Spinal cord (tissue), 4 donors: ENCODE measurements around the gene TRIM54. TPM values are rescaled to one million over a fixed set of nuclear protein-coding genes. Genes with fewer than 3 reads are reported as not detected.

Source experiments
- polyA plus RNA-seq, 2 donors: library from polyadenylated mRNA; unstranded; fragments of 120-200 nt; gene quantifications; one replicate each; pipeline ENCODE4 v1.2.1, GENCODE V29; 2013; ENCODE audit not compliant: insufficient read length in 2 of 2
- total RNA-seq, 2 donors: library from RNA; depleted of rRNA in 1 of 2; stranded (reverse); fragments of 120-200 nt in 1 of 2; fragments of >200 nt in 1 of 2; gene quantifications; one replicate each; pipeline versions ENCODE4 v1.2.3 to v1.2.4, GENCODE V29; 2013 to 2014

The TRIM54 gene
- total and polyA plus RNA-seq, 4 donors = 0.17 to 1.6 (median 0.77) TPM

Other genes starting within 250 kb of the TRIM54 start
- gene TMEM214, start 249.5 kb upstream of the TRIM54 start, total RNA-seq = 10 to 100 TPM; 18.2 to 36.2 TPM
- 10 to 100 TPM; 44.0 to 60.3 TPM for gene TMEM214, start 249.5 kb upstream of the TRIM54 start, polyA plus RNA-seq
- gene AGBL5, start 230.8 kb upstream of the TRIM54 start, total RNA-seq = 10 to 100 TPM; 14.3 to 32.0 TPM
- gene AGBL5, start 230.8 kb upstream of the TRIM54 start, polyA plus RNA-seq = 10 to 100 TPM; 49.2 to 51.7 TPM
- 100 to 1,000 TPM; 191 to 454 TPM for gene OST4, start 210.8 kb upstream of the TRIM54 start, total RNA-seq
- gene OST4, start 210.8 kb upstream of the TRIM54 start, polyA plus RNA-seq = 100 to 1,000 TPM; 208 to 225 TPM
- 10 to 100 TPM; 20.9 to 46.2 TPM for gene EMILIN1, start 203.8 kb upstream of the TRIM54 start, total RNA-seq
- gene EMILIN1, start 203.8 kb upstream of the TRIM54 start, polyA plus RNA-seq = 10 to 100 TPM; 11.4 to 16.2 TPM
- gene KHK, start 195.7 kb upstream of the TRIM54 start, total RNA-seq = 1 to 10 TPM; 4.1 to 6.0 TPM
- 10 to 100 TPM; 16.9 to 19.1 TPM for gene KHK, start 195.7 kb upstream of the TRIM54 start, polyA plus RNA-seq
- gene CGREF1, start 163.3 kb upstream of the TRIM54 start, total RNA-seq = 10 to 100 TPM; 19.0 to 22.7 TPM
- gene CGREF1, start 163.3 kb upstream of the TRIM54 start, polyA plus RNA-seq = 10 to 100 TPM; 48.0 to 55.3 TPM
- gene ABHD1, start 158.6 kb upstream of the TRIM54 start, total RNA-seq = under 1 TPM; 0.77 to 0.79 TPM
- 1 to 10 TPM; 2.5 to 2.9 TPM for gene ABHD1, start 158.6 kb upstream of the TRIM54 start, polyA plus RNA-seq
- gene PREB, start 147.8 kb upstream of the TRIM54 start, total RNA-seq = 10 to 100 TPM; 27.1 to 48.4 TPM
- 10 to 100 TPM; 62.7 to 62.9 TPM for gene PREB, start 147.8 kb upstream of the TRIM54 start, polyA plus RNA-seq
- not detected for gene PRR30, start 143.0 kb upstream of the TRIM54 start, total RNA-seq
- not detected for gene PRR30, start 143.0 kb upstream of the TRIM54 start, polyA plus RNA-seq
- under 1 TPM in 1 of 2 donors, not detected in 1; 0.06 TPM for gene TCF23, start 133.4 kb upstream of the TRIM54 start, total RNA-seq
- under 1 TPM in 1 of 2 donors, not detected in 1; 0.14 TPM for gene TCF23, start 133.4 kb upstream of the TRIM54 start, polyA plus RNA-seq
- 100 to 1,000 TPM; 103 to 198 TPM for gene ATRAID, start 70.4 kb upstream of the TRIM54 start, total RNA-seq
- gene ATRAID, start 70.4 kb upstream of the TRIM54 start, polyA plus RNA-seq = 100 to 1,000 TPM in 1 of 2 donors, 10 to 100 TPM in 1; 93.3 to 110 TPM
- gene SLC5A6, start 70.2 kb upstream of the TRIM54 start, total RNA-seq = 10 to 100 TPM; 41.4 to 68.4 TPM
- 10 to 100 TPM; 50.1 to 68.6 TPM for gene SLC5A6, start 70.2 kb upstream of the TRIM54 start, polyA plus RNA-seq
- 10 to 100 TPM; 26.5 to 30.3 TPM for gene CAD, start 65.1 kb upstream of the TRIM54 start, total RNA-seq
- gene CAD, start 65.1 kb upstream of the TRIM54 start, polyA plus RNA-seq = 10 to 100 TPM; 38.7 to 49.2 TPM
- 1 to 10 TPM; 2.9 to 5.5 TPM for gene SLC30A3, start 19.4 kb upstream of the TRIM54 start, total RNA-seq
- 10 to 100 TPM; 18.6 to 30.2 TPM for gene SLC30A3, start 19.4 kb upstream of the TRIM54 start, polyA plus RNA-seq
- under 1 TPM; 0.22 to 0.50 TPM for gene DNAJC5G, start 7.0 kb upstream of the TRIM54 start, total RNA-seq
- gene DNAJC5G, start 7.0 kb upstream of the TRIM54 start, polyA plus RNA-seq = 1 to 10 TPM in 1 of 2 donors, under 1 TPM in 1; 0.48 to 1.7 TPM
- gene UCN, start 26.0 kb downstream of the TRIM54 start, total RNA-seq = 1 to 10 TPM in 1 of 2 donors, under 1 TPM in 1; 0.79 to 2.6 TPM
- 1 to 10 TPM; 4.0 to 4.6 TPM for gene UCN, start 26.0 kb downstream of the TRIM54 start, polyA plus RNA-seq
- gene MPV17, start 40.7 kb downstream of the TRIM54 start, total RNA-seq = 100 to 1,000 TPM in 1 of 2 donors, 10 to 100 TPM in 1; 46.6 to 124 TPM
- 100 to 1,000 TPM; 108 to 132 TPM for gene MPV17, start 40.7 kb downstream of the TRIM54 start, polyA plus RNA-seq
- 10 to 100 TPM; 37.8 to 41.5 TPM for gene GTF3C2, start 74.3 kb downstream of the TRIM54 start, total RNA-seq
- gene GTF3C2, start 74.3 kb downstream of the TRIM54 start, polyA plus RNA-seq = 10 to 100 TPM; 44.5 to 60.5 TPM
- gene EIF2B4, start 87.9 kb downstream of the TRIM54 start, total RNA-seq = 10 to 100 TPM; 15.5 to 37.1 TPM
- gene EIF2B4, start 87.9 kb downstream of the TRIM54 start, polyA plus RNA-seq = 10 to 100 TPM; 46.7 to 58.9 TPM
- gene SNX17, start 88.2 kb downstream of the TRIM54 start, total RNA-seq = 100 to 1,000 TPM in 1 of 2 donors, 10 to 100 TPM in 1; 66.2 to 112 TPM
- 100 to 1,000 TPM in 1 of 2 donors, 10 to 100 TPM in 1; 88.5 to 103 TPM for gene SNX17, start 88.2 kb downstream of the TRIM54 start, polyA plus RNA-seq
- 10 to 100 TPM in 1 of 2 donors, 1 to 10 TPM in 1; 6.3 to 16.5 TPM for gene ZNF513, start 98.3 kb downstream of the TRIM54 start, total RNA-seq
- 10 to 100 TPM; 32.6 to 35.3 TPM for gene ZNF513, start 98.3 kb downstream of the TRIM54 start, polyA plus RNA-seq
- 10 to 100 TPM; 40.2 to 69.8 TPM for gene PPM1G, start 127.2 kb downstream of the TRIM54 start, total RNA-seq
- 10 to 100 TPM; 94.8 to 96.1 TPM for gene PPM1G, start 127.2 kb downstream of the TRIM54 start, polyA plus RNA-seq
- gene NRBP1, start 146.2 kb downstream of the TRIM54 start, total RNA-seq = 10 to 100 TPM; 80.1 to 92.1 TPM
- 100 to 1,000 TPM; 119 to 133 TPM for gene NRBP1, start 146.2 kb downstream of the TRIM54 start, polyA plus RNA-seq
- gene KRTCAP3, start 160.0 kb downstream of the TRIM54 start, total RNA-seq = under 1 TPM in 1 of 2 donors, not detected in 1; 0.72 TPM
- 1 to 10 TPM; 2.6 to 5.2 TPM for gene KRTCAP3, start 160.0 kb downstream of the TRIM54 start, polyA plus RNA-seq
- gene IFT172, start 207.3 kb downstream of the TRIM54 start, total RNA-seq = 10 to 100 TPM; 35.0 to 48.4 TPM
- 10 to 100 TPM; 40.1 to 68.0 TPM for gene IFT172, start 207.3 kb downstream of the TRIM54 start, polyA plus RNA-seq
- 10 to 100 TPM; 42.5 to 50.8 TPM for gene FNDC4, start 212.8 kb downstream of the TRIM54 start, total RNA-seq
- 100 to 1,000 TPM; 134 to 137 TPM for gene FNDC4, start 212.8 kb downstream of the TRIM54 start, polyA plus RNA-seq
- under 1 TPM; 0.20 to 0.77 TPM for gene GCKR, start 214.4 kb downstream of the TRIM54 start, total RNA-seq
- gene GCKR, start 214.4 kb downstream of the TRIM54 start, polyA plus RNA-seq = 1 to 10 TPM; 1.7 to 2.9 TPM